CD4-positive, alpha-beta memory T cell (primary cell): ENCODE data around the gene PSMB2. TPM values are rescaled to one million over a fixed set of nuclear protein-coding genes. Genes with fewer than 3 reads are reported as not detected.

Experiments
- CTCF ChIA-PET: fragments of 350-600 bp; sonication (Branson Sonifier 250); formaldehyde crosslinking; loops from one replicate; lab custom pipeline; 2021; ENCODE audit warnings: inconsistent platforms; ENCODE audit not compliant: partially characterized antibody; lab: Charles Lee
- POLR2A ChIA-PET: fragments of 350-600 bp; sonication (Branson Sonifier 250); formaldehyde crosslinking; loops from one replicate; lab custom pipeline; 2021; ENCODE audit not compliant: partially characterized antibody; lab: Charles Lee
- DNase-seq, 5 donors: peaks; one replicate each; pipeline versions ENCODE4 v3.0.0 to v3.0.0-alpha.2; 2020 to 2022; ENCODE audit warnings: mixed read lengths in 1 of 5
- H3K27ac ChIP-seq: one replicate; pipeline ENCODE4 v1.7.0; 2013; ENCODE audit warnings: low read depth, low read length
- H3K27me3 ChIP-seq: 2 replicates; pipeline ENCODE4 v1.7.0; 2013; ENCODE audit warnings: mild to moderate bottlenecking, low read length, moderate library complexity; ENCODE audit not compliant: insufficient read depth
- H3K36me3 ChIP-seq: 2 replicates; pipeline ENCODE4 v1.7.0; 2013; ENCODE audit warnings: mild to moderate bottlenecking, low read length, moderate library complexity; ENCODE audit not compliant: insufficient read depth
- H3K4me1 ChIP-seq: 2 replicates; pipeline ENCODE4 v1.7.0; 2013; ENCODE audit warnings: mild to moderate bottlenecking, low read length, moderate library complexity; ENCODE audit not compliant: insufficient read depth
- H3K4me3 ChIP-seq, 2 donors: one replicate each; pipeline ENCODE4 v1.7.0; 2013; ENCODE audit warnings: low read length in 2 of 2, mild to moderate bottlenecking in 1 of 2
- H3K9me3 ChIP-seq, 2 donors: one replicate each; pipeline ENCODE4 v1.7.0; 2013; ENCODE audit warnings: low read length in 2 of 2, control low read depth in 1 of 2; ENCODE audit not compliant: control insufficient read depth in 1 of 2
- H3K27ac Mint-ChIP-seq, 7 donors: one replicate each; pipeline ENCODE4 v1.8.0; 2020 to 2021; ENCODE audit warnings: mixed read lengths in 7 of 7, mild to moderate bottlenecking in 6 of 7, inconsistent platforms in 3 of 7, moderate library complexity in 3 of 7
- H3K27me3 Mint-ChIP-seq, 2 donors: one replicate each; pipeline ENCODE4 v1.8.0; 2020 to 2021; ENCODE audit warnings: mixed read lengths in 2 of 2
- H3K36me3 Mint-ChIP-seq, 2 donors: one replicate each; pipeline ENCODE4 v1.8.0; 2020 to 2021; ENCODE audit warnings: mixed read lengths in 2 of 2, inconsistent platforms in 1 of 2, mild to moderate bottlenecking in 1 of 2
- H3K4me1 Mint-ChIP-seq, 4 donors: one replicate each; pipeline ENCODE4 v1.8.0; 2020 to 2021; ENCODE audit warnings: mixed read lengths in 4 of 4, mild to moderate bottlenecking in 1 of 4
- H3K4me3 Mint-ChIP-seq, 8 donors: one replicate each; pipeline ENCODE4 v1.8.0; 2020 to 2021; ENCODE audit warnings: mixed read lengths in 8 of 8, mild to moderate bottlenecking in 7 of 8, moderate library complexity in 6 of 8, inconsistent platforms in 3 of 8
- H3K9me3 Mint-ChIP-seq, 8 donors: one replicate each; pipeline ENCODE4 v1.8.0; 2020 to 2021; ENCODE audit warnings: mixed read lengths in 8 of 8, mild to moderate bottlenecking in 5 of 8, inconsistent platforms in 3 of 8, moderate library complexity in 1 of 8
- intact Hi-C: fragments of 100-400 bp; cut with micrococcal nuclease; formaldehyde crosslinking; loops from one replicate; pipeline ENCODE4 v1.15.1; 2023
- polyA plus RNA-seq, 2 donors: library from polyadenylated mRNA; unstranded; fragments of 300-500 nt; fragmentation: Illumina TruSeq; gene quantifications; one replicate each; pipeline ENCODE4 v1.2.3, GENCODE V29; 2021
- total RNA-seq, 2 experiments: library from RNA; stranded (reverse); gene quantifications; one replicate each; pipeline ENCODE4 v1.2.3, GENCODE V29; 2021

PSMB2 gene
- total and polyA plus RNA-seq, 4 experiments from 2014 or later, result 25.5 to 73.2 (median 49.6) TPM

DNA sequence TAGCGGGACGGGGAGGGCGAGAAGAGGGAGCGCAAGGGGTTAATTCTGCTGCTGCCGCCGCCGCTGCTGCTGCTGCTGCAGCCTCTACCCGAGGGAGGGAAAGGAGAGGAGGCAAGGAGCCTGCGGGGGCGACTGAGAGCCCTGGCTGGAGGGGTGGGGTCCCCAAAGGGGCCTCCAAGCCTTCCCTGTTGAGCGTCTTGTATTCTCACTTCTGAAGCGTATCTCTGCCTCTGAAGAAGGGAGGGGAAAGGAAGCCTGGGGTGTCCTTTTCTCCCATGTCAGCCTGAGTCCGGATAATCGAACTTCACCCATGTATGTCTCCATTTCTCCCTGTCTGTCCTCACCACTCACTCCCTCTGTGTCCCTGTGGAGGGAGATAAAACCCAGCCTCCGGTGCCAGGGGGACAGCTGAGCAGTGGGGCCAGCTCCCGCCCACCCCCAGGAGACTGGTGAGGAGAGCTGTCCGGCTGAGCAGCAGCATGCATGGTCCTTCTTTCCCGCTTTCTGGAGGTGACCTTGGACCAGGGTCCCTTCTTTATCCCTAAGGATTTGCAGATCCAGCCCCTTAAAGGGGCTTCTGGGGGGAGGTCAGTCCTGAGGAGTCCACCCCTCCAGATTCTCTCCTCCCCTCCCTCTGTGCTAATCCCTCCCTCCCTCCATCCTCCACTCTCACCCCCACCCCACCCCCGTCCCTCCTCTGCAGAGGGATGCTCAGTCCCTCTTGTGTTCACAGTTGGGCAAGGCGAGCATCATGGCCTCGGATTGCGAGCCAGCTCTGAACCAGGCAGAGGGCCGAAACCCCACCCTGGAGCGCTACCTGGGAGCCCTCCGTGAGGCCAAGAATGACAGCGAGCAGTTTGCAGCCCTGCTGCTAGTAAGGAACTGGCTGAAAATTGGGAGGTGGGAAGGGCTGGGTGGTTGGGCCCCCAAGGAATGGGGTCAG lies 82.7 kb downstream of the PSMB2 start:
- Histone ChIP-seq H3K9me3 (no peaks in the 10 kb centered on the region), H3K36me3 (peaks cover 7% of the 10 kb centered on the region), H3K27me3 (no peaks in the 10 kb centered on the region), H3K4me3 (peak overlapping the region; percentile 92 to 100), H3K4me1 (peaks cover 48% of the 10 kb centered on the region), H3K27ac (peak overlapping the region; percentile 70)
- intact Hi-C loops, result loop anchor here (5.0 kb wide), 2 partner anchors 51 to 366 kb away; partner anchors contain the start of gene SFPQ
- H3K9me3 Mint-ChIP-seq, result no peaks in the 10 kb centered on the region
- DNase-seq, result peak in 1 of 5 donors; percentile 27
- ChIA-PET POLR2A (interaction anchor here (0.9 to 2.6 kb wide), 11 partner anchors 9 to 372 kb away, joined by 3 to 39 read pairs (median 6); partner anchors contain the start of genes AGO3 and TFAP2E), CTCF (interaction anchor here (1.5 to 5.3 kb wide), 4 partner anchors 9 to 169 kb away, joined by 7 to 69 read pairs (median 20); no protein-coding TSS in a partner anchor)
- peak overlapping the region; percentile 94 to 99 (median 97) for H3K4me3 Mint-ChIP-seq
- peaks cover 33 to 73% (median 43%) of the 10 kb centered on the region in 4 donors for H3K4me1 Mint-ChIP-seq
- H3K27me3 Mint-ChIP-seq, result no peaks in the 10 kb centered on the region
- peak overlapping the region; percentile 95 to 100 (median 96) for H3K27ac Mint-ChIP-seq
- peaks cover under 1 to 49% of the 10 kb centered on the region in 2 donors for H3K36me3 Mint-ChIP-seq

DNA sequence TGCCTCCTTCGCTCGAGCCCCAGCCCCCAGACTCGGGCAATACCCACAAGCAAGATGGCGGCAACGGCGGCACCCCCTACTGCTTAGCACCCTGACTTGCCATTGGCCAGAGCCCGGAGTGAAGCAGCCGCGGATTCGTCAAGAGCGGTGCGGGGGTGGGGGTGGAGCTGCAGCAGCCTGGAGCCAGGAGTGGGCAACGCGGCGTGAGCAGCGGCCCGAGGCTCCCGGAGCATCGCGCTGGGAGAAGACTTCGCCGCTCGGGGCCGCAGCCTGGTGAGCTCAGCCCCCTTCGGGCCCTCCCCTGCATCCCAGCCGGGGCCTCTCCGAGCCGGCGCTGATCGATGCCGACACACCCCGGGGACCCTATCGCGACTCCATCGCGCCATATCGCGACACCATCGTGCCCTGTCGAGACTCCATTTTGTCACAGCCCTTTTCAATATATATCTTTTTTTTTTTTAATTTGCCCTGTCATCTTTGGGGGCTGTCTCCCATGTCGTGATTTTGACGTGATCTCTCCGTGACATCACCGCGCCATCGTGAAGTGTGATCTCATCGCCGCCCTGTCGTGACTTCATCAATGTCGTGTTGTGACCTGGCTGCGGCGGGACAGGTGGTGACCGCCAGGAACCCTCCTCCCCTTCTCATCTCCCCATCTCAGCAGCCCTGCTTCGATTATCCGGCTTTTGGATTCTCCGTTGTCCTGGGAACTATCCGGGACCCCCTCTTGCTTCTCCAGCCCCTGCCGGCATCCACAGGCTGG lies 83.5 kb downstream of the PSMB2 start, which contains the start of gene NCDN:
Gene NCDN, plus strand, starts transcription at position 189 of the 763 bp plus-strand sequence. Its CDS starts 392 bp downstream, at position 581.
- Histone ChIP-seq H3K9me3 (no peaks in the 10 kb centered on the region), H3K27me3 (no peaks in the 10 kb centered on the region), H3K4me1 (peaks cover 52% of the 10 kb centered on the region), H3K4me3 (peak within 1 kb of the TSS; percentile 92 to 100), H3K36me3 (peaks cover 11% of the 10 kb centered on the region), H3K27ac (peak within 1 kb of the TSS; percentile 70)
- POLR2A ChIA-PET, result interaction anchor here (0.7 to 2.6 kb wide), 22 partner anchors 9 to 698 kb away, joined by 3 to 39 read pairs (median 6); partner anchors contain the start of genes AGO3, CLSPN, SMIM12 and TFAP2E
- Mint-ChIP-seq H3K27ac (peak within 1 kb of the TSS; percentile 95 to 100 (median 96)), H3K4me1 (peaks cover 37 to 78% (median 46%) of the 10 kb centered on the region in 4 donors), H3K36me3 (peaks cover 6 to 51% of the 10 kb centered on the region in 2 donors), H3K27me3 (no peaks in the 10 kb centered on the region), H3K4me3 (peak within 1 kb of the TSS; percentile 94 to 99 (median 97)), H3K9me3 (no peaks in the 10 kb centered on the region)
- CTCF ChIA-PET, result interaction anchor here (0.7 to 5.3 kb wide), 8 partner anchors 9 to 107 kb away, joined by 3 to 69 read pairs (median 10); no protein-coding TSS in a partner anchor
- peak; percentile 93 to 97 (median 95) for DNase-seq
- intact Hi-C loops, result loop anchor here (2.0 to 5.0 kb wide), 3 partner anchors 19 to 365 kb away; partner anchors contain the start of gene SFPQ

DNA sequence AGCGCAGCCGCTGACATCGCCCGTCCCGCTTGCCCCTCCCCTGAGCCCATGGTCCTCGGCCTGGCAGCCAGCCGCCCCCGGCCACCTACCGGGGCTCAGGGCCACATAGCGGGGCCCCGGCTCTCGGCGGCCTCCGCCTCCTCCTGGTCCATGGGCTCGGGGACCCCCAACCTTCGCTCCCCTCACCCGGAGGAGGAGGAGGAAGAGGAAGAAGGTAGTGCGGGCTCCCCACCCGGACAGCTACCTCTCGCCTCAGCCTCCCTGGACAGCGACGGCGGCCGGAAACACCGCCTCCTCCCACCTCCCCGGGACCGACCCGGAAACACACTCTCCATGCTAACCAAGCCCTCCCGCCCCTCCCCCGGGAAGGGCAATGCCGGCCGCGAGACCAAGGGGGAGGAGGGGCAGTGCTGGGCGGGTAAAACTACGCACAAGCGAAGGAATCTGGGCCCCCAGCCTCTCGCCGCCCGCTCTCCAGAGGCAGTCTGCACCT lies 84.2 kb downstream of the PSMB2 start, which contains the start of gene KIAA0319L:
Gene KIAA0319L, minus strand, starts transcription at position 286 of the 493 bp plus-strand sequence. CDS start 2,912 bp downstream, outside the sequence.
- Histone ChIP-seq H3K36me3 (peaks cover 15% of the 10 kb centered on the region), H3K4me3 (peak within 1 kb of the TSS; percentile 92 to 100), H3K4me1 (peaks cover 52% of the 10 kb centered on the region), H3K27ac (peak within 1 kb of the TSS; percentile 70), H3K9me3 (no peaks in the 10 kb centered on the region), H3K27me3 (no peaks in the 10 kb centered on the region)
- intact Hi-C loops, result loop anchor here (2.0 to 5.0 kb wide), 3 partner anchors 18 to 365 kb away; partner anchors contain the start of gene SFPQ
- no peak for DNase-seq
- H3K4me3 Mint-ChIP-seq, result peak within 1 kb of the TSS; percentile 94 to 99 (median 97)
- no peaks in the 10 kb centered on the region for H3K27me3 Mint-ChIP-seq
- H3K9me3 Mint-ChIP-seq, result no peaks in the 10 kb centered on the region
- ChIA-PET POLR2A (interaction anchor here (0.7 to 2.6 kb wide), 25 partner anchors 8 to 698 kb away, joined by 3 to 39 read pairs (median 5); partner anchors contain the start of genes AGO3, CLSPN, SMIM12 and TFAP2E), CTCF (interaction anchor here (0.7 to 5.3 kb wide), 9 partner anchors 8 to 105 kb away, joined by 3 to 37 read pairs (median 4); no protein-coding TSS in a partner anchor)
- peaks cover 10 to 51% of the 10 kb centered on the region in 2 donors for H3K36me3 Mint-ChIP-seq
- H3K27ac Mint-ChIP-seq, result peak within 1 kb of the TSS; percentile 95 to 100 (median 96)
- H3K4me1 Mint-ChIP-seq, result peaks cover 39 to 77% (median 51%) of the 10 kb centered on the region in 4 donors

DNA sequence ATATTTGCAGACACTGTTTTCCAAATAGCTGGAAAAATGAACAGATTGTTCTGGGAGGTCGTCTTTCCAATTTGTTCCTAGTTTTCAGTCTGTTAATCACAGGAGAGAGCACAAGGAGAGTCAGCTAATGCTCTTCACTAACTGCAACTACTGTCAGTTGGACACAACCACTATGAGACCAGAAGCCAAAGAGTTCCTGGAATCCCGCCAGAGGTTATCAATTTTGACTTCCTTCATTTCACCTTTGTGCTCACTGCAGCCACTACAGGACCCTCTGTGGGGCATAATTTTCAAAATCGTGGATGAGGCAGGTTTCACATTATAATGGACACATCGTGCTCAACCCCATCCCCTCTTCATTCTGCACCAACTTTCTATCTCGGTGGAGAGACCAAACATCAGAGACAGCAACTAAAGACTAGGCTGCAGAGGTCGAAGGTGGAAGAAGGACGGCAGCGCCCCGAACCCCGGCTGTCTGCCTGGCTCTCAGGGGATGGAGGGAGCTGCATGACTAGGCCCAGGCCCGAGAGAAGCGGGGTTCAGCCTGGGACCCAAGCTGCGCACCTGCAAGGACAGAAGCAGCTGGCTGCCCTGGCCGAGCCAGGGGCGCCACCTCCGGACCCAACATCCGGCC lies 84.7 kb downstream of the PSMB2 start:
- intact Hi-C loops, result loop anchor here (2.0 to 5.0 kb wide), 3 partner anchors 18 to 364 kb away; partner anchors contain the start of gene SFPQ
- H3K4me1 Mint-ChIP-seq, result peaks cover 40 to 77% (median 53%) of the 10 kb centered on the region in 4 donors
- no peak for DNase-seq
- Histone ChIP-seq H3K36me3 (peaks cover 18% of the 10 kb centered on the region), H3K4me1 (peaks cover 52% of the 10 kb centered on the region), H3K27me3 (no peaks in the 10 kb centered on the region), H3K4me3 (peak overlapping the region; percentile 92 to 100), H3K9me3 (no peaks in the 10 kb centered on the region), H3K27ac (peak overlapping the region; percentile 70)
- H3K9me3 Mint-ChIP-seq, result no peaks in the 10 kb centered on the region
- H3K36me3 Mint-ChIP-seq, result peaks cover 14 to 51% of the 10 kb centered on the region in 2 donors
- H3K27me3 Mint-ChIP-seq, result no peaks in the 10 kb centered on the region
- ChIA-PET POLR2A (interaction anchor here (0.7 to 2.6 kb wide), 19 partner anchors 12 to 213 kb away, joined by 3 to 39 read pairs (median 5); partner anchors contain the start of genes CLSPN and TFAP2E), CTCF (interaction anchor here (0.7 to 5.3 kb wide), 10 partner anchors 8 to 213 kb away, joined by 3 to 37 read pairs (median 7); partner anchors contain the start of gene CLSPN)
- peak overlapping the region; percentile 92 to 99 (median 97) for H3K4me3 Mint-ChIP-seq
- H3K27ac Mint-ChIP-seq, result peak overlapping the region; percentile 87 to 100 (median 91)

DNA sequence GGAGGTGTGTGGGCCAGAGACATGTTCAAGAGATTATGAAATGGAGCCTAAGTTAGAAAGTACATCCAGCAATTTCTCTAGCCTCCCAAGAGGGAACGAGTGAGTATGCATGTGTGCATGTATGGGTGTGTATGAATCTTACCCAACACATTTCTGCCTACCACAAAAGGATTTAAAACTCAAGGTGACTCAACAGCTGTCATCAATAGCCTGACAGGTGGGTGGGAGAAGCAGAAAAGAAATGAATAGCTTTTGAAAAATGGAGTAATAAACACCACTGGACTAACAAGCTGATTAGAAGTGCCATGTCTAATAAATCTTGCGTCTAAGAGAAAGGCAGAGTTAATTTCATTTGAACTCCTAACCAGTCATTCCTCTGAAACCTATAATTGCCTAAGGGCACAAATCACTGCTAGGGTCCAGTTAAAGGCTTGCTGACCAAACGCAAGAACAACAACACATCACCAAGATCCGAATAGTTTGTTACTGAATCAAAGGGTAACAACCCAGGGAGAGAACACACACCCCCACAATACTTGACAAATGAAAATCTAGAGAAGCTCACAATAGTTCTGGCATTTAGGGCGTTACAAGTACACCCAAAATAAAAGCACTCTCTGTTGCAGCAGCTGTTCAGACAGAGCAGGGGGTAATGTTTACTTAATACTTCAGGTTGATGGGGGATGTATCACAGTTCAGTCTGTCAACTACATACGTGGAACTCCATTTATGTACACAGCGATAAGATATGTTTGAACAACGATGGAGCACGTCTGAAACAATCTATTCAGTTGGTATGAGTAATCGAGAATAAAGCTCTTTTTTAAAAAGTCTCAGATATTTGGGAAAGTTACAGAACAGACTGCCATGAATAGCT lies 85.5 kb downstream of the PSMB2 start:
- peaks cover 15 to 50% of the 10 kb centered on the region in 2 donors for H3K36me3 Mint-ChIP-seq
- Histone ChIP-seq H3K27me3 (no peaks in the 10 kb centered on the region), H3K4me3 (peak overlapping the region in 1 of 2 donors; percentile 92), H3K27ac (peak overlapping the region; percentile 70), H3K36me3 (peaks cover 19% of the 10 kb centered on the region), H3K9me3 (no peaks in the 10 kb centered on the region), H3K4me1 (peaks cover 52% of the 10 kb centered on the region)
- intact Hi-C loops, result loop anchor here (2.0 to 5.0 kb wide), 3 partner anchors 17 to 364 kb away; partner anchors contain the start of gene SFPQ
- H3K9me3 Mint-ChIP-seq, result no peaks in the 10 kb centered on the region
- H3K27ac Mint-ChIP-seq, result peak overlapping the region; percentile 87 to 100 (median 91)
- H3K4me3 Mint-ChIP-seq, result peak overlapping the region; percentile 92 to 99 (median 97)
- no peak for DNase-seq
- ChIA-PET CTCF (interaction anchor here (0.7 to 5.3 kb wide), 9 partner anchors 9 to 214 kb away, joined by 3 to 37 read pairs (median 7); partner anchors contain the start of gene CLSPN), POLR2A (interaction anchor here (1.4 to 2.6 kb wide), 6 partner anchors 14 to 214 kb away, joined by 3 to 39 read pairs (median 16); partner anchors contain the start of gene CLSPN)
- peaks cover 38 to 74% (median 51%) of the 10 kb centered on the region in 4 donors for H3K4me1 Mint-ChIP-seq
- H3K27me3 Mint-ChIP-seq, result no peaks in the 10 kb centered on the region
